K562 treated with DMSO at 1 percent for 24 hours (cell line): ENCODE measurements around the gene RNF144A. TPM values are rescaled to one million over a fixed set of nuclear protein-coding genes. Genes with fewer than 3 reads are reported as not detected.

ENCODE experiments used
- total RNA-seq: library from RNA; unstranded; fragments of 300-600 nt; gene quantifications from 2 replicates; pipeline ENCODE4 v1.2.3, GENCODE V29; 2022; ENCODE audit warnings: low read depth; ENCODE audit not compliant: insufficient read depth

Gene RNF144A, protein sequence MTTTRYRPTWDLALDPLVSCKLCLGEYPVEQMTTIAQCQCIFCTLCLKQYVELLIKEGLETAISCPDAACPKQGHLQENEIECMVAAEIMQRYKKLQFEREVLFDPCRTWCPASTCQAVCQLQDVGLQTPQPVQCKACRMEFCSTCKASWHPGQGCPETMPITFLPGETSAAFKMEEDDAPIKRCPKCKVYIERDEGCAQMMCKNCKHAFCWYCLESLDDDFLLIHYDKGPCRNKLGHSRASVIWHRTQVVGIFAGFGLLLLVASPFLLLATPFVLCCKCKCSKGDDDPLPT
- total RNA-seq, result 12.8 and 13.2 TPM in 2 replicates

GRCh38 chr2:6917071-6917760 is at the start of gene RNF144A:
TSS of gene RNF144A (plus strand) at chr2:6917412. CDS start at chr2:6996927, 79,515 bp downstream.

DNA sequence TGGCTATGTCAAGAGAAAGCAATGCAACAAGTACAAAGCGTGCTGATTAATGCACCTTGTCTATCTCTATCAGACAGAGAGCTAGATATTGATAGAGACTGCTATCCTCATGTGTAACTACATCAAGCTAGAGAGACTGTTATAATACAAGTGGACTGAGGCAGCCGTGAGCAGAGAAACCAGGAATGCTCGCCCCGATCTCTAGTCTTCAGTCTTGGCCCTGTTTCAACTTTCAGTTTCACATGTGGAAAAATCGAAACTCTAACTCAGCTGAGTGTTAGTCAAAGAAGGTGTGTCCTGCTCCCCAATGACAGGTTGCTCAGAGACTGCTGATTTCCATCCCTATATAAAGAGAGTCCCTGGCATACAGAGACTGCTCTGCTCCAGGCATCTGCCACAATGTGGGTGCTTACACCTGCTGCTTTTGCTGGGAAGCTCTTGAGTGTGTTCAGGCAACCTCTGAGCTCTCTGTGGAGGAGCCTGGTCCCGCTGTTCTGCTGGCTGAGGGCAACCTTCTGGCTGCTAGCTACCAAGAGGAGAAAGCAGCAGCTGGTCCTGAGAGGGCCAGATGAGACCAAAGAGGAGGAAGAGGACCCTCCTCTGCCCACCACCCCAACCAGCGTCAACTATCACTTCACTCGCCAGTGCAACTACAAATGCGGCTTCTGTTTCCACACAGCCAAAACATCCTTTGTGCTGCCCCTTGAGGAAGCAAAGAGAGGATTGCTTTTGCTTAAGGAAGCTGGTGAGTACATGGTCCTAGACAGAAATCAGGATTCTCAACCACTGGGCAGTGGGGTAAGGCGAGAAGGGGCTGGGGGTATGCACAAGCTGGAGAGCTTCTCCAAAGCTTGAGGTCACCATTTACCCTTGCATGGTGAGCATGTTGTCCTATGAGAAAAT is 39.6 kb upstream of the RNF144A start, which contains the start of gene RSAD2:
RSAD2 (plus strand) TSS at position 376 of the 903 bp plus-strand sequence; CDS start at position 400, 24 bp downstream.

Other genes with a start within 250 kb of the RNF144A start
- 40.7 and 46.7 TPM in 2 replicates for gene CMPK2, start 51.5 kb upstream of the RNF144A start, total RNA-seq
- 4.0 and 4.4 TPM in 2 replicates for gene RSAD2, start 39.6 kb upstream of the RNF144A start, total RNA-seq